GM23338 (cell line): ENCODE data around the gene CCDC150. TPM values are rescaled to one million over a fixed set of nuclear protein-coding genes. Genes with fewer than 3 reads are reported as not detected.

Source experiments
- ATAC-seq: fragments of 200-7000 bp; cut with Tn5 transposase; 3 replicates; pipeline ENCODE4 v1.9.1; 2020
- DNase-seq: peaks from one replicate; pipeline ENCODE4 v3.0.0-alpha.2; 2015; ENCODE audit warnings: low spot score
- H2AFZ ChIP-seq: fragments of 200-600 bp; sonication (generic); 2 replicates; pipeline ENCODE4 v1.8.0; 2016; ENCODE audit warnings: antibody characterized with exemption, mild to moderate bottlenecking, moderate library complexity
- H3F3A ChIP-seq: fragments of 200-600 bp; sonication (generic); replicated peaks from 2 replicates; pipeline ENCODE4 v1.8.0; 2017; ENCODE audit warnings: antibody characterized with exemption, mixed run types, low read depth
- H3K27ac ChIP-seq: fragments of 200-600 bp; sonication (generic); 2 replicates; pipeline ENCODE4 v1.6.1; 2016; ENCODE audit warnings: low read depth
- H3K27me3 ChIP-seq: fragments of 200-600 bp; sonication (generic); 2 replicates; pipeline ENCODE4 v1.8.0; 2016; ENCODE audit warnings: mild to moderate bottlenecking, mixed run types, moderate library complexity; ENCODE audit not compliant: insufficient read depth
- H3K36me3 ChIP-seq: fragments of 200-600 bp; sonication (generic); 2 replicates; pipeline ENCODE4 v1.8.0; 2016; ENCODE audit warnings: mild to moderate bottlenecking; ENCODE audit not compliant: insufficient read depth
- H3K4me1 ChIP-seq: fragments of 200-600 bp; sonication (generic); 2 replicates; pipeline ENCODE4 v1.8.0; 2016; ENCODE audit warnings: mild to moderate bottlenecking, moderate library complexity; ENCODE audit not compliant: insufficient read depth
- H3K4me2 ChIP-seq: fragments of 200-600 bp; sonication (generic); 2 replicates; pipeline ENCODE4 v1.7.1; 2017; ENCODE audit warnings: mixed run types
- H3K4me3 ChIP-seq: fragments of 200-600 bp; sonication (generic); 2 replicates; pipeline ENCODE4 v1.6.1; 2016; ENCODE audit warnings: mixed run types
- H3K79me2 ChIP-seq: fragments of 200-600 bp; sonication (generic); replicated peaks from 2 replicates; pipeline ENCODE4 v1.8.0; 2017; ENCODE audit warnings: mild to moderate bottlenecking; ENCODE audit not compliant: insufficient read depth
- H3K9me2 ChIP-seq: fragments of 200-600 bp; sonication (generic); 2 replicates; pipeline ENCODE4 v1.8.0; 2017; ENCODE audit not compliant: insufficient read depth
- H4K20me1 ChIP-seq: fragments of 200-600 bp; sonication (generic); replicated peaks from 2 replicates; pipeline ENCODE4 v1.8.0; 2017; ENCODE audit warnings: mild to moderate bottlenecking; ENCODE audit not compliant: insufficient read depth
- H3K27ac Mint-ChIP-seq: 2 replicates; pipeline ENCODE4 v1.8.0; 2020; ENCODE audit warnings: inconsistent platforms, mild to moderate bottlenecking, moderate library complexity, mixed read lengths
- H3K27me3 Mint-ChIP-seq: 3 replicates; pipeline ENCODE4 v1.8.0; 2022; ENCODE audit warnings: low read depth, mild to moderate bottlenecking, moderate library complexity, mixed read lengths, inconsistent platforms; ENCODE audit not compliant: insufficient read depth, poor library complexity
- H3K36me3 Mint-ChIP-seq: 3 replicates; pipeline ENCODE4 v1.8.0; 2021; ENCODE audit warnings: low read depth, mild to moderate bottlenecking, inconsistent platforms, moderate library complexity, mixed read lengths
- H3K4me1 Mint-ChIP-seq: 3 replicates; pipeline ENCODE4 v1.8.0; 2020; ENCODE audit warnings: mild to moderate bottlenecking, inconsistent platforms, mixed read lengths
- H3K4me3 Mint-ChIP-seq: 3 replicates; pipeline ENCODE4 v1.8.0; 2021; ENCODE audit warnings: moderate library complexity, mild to moderate bottlenecking, inconsistent platforms, mixed read lengths
- H3K9me3 Mint-ChIP-seq: 3 replicates; pipeline ENCODE4 v1.8.0; 2020; ENCODE audit warnings: moderate library complexity, mild to moderate bottlenecking, inconsistent platforms, mixed read lengths
- CREB1 ChIP-seq: fragments of 250-450 bp; sonication (Bioruptor Pico); IDR thresholded peaks from 2 replicates; pipeline ENCODE4 v1.5.0; 2020; ENCODE audit warnings: low read depth, mild to moderate bottlenecking, moderate library complexity
- CTCF ChIP-seq, 2 experiments: fragments of 200-600 bp in 1 of 2; sonication (generic) in 1 of 2; conservative IDR thresholded peaks; 2 replicates each; pipeline versions ENCODE4 v1.5.1 to v1.6.1; 2016 to 2017; ENCODE audit warnings: antibody characterized with exemption in 2 of 2, low read depth in 2 of 2, mild to moderate bottlenecking in 2 of 2, moderate library complexity in 1 of 2
- EZH2 ChIP-seq: fragments of 200-600 bp; sonication (generic); IDR thresholded peaks from one replicate; pipeline ENCODE4 v1.8.0; 2017; ENCODE audit warnings: antibody characterized with exemption, mild to moderate bottlenecking, low read depth; ENCODE audit not compliant: unreplicated experiment
- EZH2phosphoT487 ChIP-seq: fragments of 200-600 bp; sonication (generic); IDR thresholded peaks from one replicate; pipeline ENCODE4 v1.8.1; 2018; ENCODE audit warnings: antibody characterized with exemption; ENCODE audit not compliant: unreplicated experiment
- JUNB ChIP-seq: IDR thresholded peaks from one replicate; pipeline ENCODE4 v1.6.1; 2016; ENCODE audit warnings: antibody characterized with exemption; ENCODE audit not compliant: unreplicated experiment
- NANOG ChIP-seq: IDR thresholded peaks from 2 replicates; pipeline ENCODE4 v1.6.1; 2016; ENCODE audit warnings: antibody characterized with exemption, borderline replicate concordance
- POLR2AphosphoS5 ChIP-seq: IDR thresholded peaks from 2 replicates; pipeline ENCODE4 v1.6.1; 2016; ENCODE audit warnings: antibody characterized with exemption, low read depth
- REST ChIP-seq: IDR thresholded peaks from one replicate; pipeline ENCODE4 v1.6.1; 2018; ENCODE audit warnings: antibody characterized with exemption; ENCODE audit not compliant: unreplicated experiment
- STAT1 ChIP-seq: IDR thresholded peaks from one replicate; pipeline ENCODE4 v1.6.1; 2016; ENCODE audit warnings: antibody characterized with exemption; ENCODE audit not compliant: unreplicated experiment
- ZNF114 ChIP-seq: fragments of 250-450 bp; sonication (Bioruptor Pico); IDR thresholded peaks from 2 replicates; pipeline ENCODE4 v1.5.0; 2020; ENCODE audit warnings: mild to moderate bottlenecking, moderate library complexity
- ZNF331 ChIP-seq: fragments of 250-450 bp; sonication (Bioruptor Pico); IDR thresholded peaks from 2 replicates; pipeline ENCODE4 v1.5.0; 2020; ENCODE audit warnings: low read depth, mild to moderate bottlenecking, moderate library complexity
- ZNF462 ChIP-seq: fragments of 250-450 bp; sonication (Bioruptor Pico); IDR thresholded peaks from 2 replicates; pipeline ENCODE4 v1.5.0; 2020; ENCODE audit warnings: mild to moderate bottlenecking, moderate library complexity
- polyA plus RNA-seq: library from polyadenylated mRNA; unstranded; fragments of >200 nt; fragmentation: Nextera tagmentation; extraction: Ambion mirVana; gene quantifications from 2 replicates; pipeline ENCODE4 v1.2.1, GENCODE V29; 2016
- total RNA-seq: library from RNA; depleted of rRNA; stranded (reverse); fragments of >200 nt; shearing (Covaris generic); gene quantifications from 2 replicates; pipeline ENCODE4 v1.2.3, GENCODE V29; 2014
- TF ChIP-seq, protein P1 (sequence below): IDR thresholded peaks from 2 replicates; pipeline ENCODE4 v1.6.1; 2016; ENCODE audit warnings: antibody characterized with exemption

CCDC150 gene
- total and polyA plus RNA-seq, 2 experiments from 2014 or later = 56.3 to 68.3 TPM

DNA sequence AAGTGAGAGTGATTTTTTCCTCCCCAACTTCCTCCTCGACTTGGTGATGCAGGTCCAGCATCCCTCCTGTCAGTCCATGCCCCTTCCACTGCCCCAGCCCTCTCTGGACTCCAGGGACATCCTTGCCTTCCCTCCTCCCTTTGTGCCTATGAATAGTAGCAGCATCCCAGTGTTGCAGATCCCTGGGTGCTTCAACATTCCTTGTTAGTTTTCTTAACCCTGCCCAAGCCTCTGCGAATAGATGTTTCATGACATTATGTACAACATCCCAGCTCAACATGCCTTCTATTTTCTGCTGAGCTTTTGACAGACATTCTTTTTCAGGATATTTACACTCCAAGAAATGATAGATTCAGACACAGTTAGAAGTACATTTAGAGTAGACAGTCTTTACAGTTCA is 35.3 kb upstream of the CCDC150 start:
- no peak overlapping the region for H3K4me3 Mint-ChIP-seq

More for the DNA sequence above, 35.3 kb upstream of the CCDC150 start:
- Mint-ChIP-seq H3K4me1 (peaks cover 9% of the 10 kb centered on the region), H3K27ac (no peak overlapping the region), H3K9me3 (no peaks in the 10 kb centered on the region), H3K36me3 (no peaks in the 10 kb centered on the region), H3K27me3 (no peaks in the 10 kb centered on the region)
- Histone ChIP-seq H3K79me2 (no peaks in the 10 kb centered on the region), H3K4me2 (no peak overlapping the region), H3F3A (no peaks in the 10 kb centered on the region), H2AFZ (no peak overlapping the region), H3K27me3 (no peaks in the 10 kb centered on the region), H3K4me1 (peaks cover 5% of the 10 kb centered on the region; the same call in 1 of the 2 replicates), H3K27ac (no peak overlapping the region), H4K20me1 (no peaks in the 10 kb centered on the region), H3K36me3 (no peaks in the 10 kb centered on the region), H3K4me3 (no peak overlapping the region), H3K9me2 (0 out of 2 replicates have a peak, but pooled peaks cover 3% of the 10 kb centered on the region)
- TF ChIP-seq, protein P1, sequence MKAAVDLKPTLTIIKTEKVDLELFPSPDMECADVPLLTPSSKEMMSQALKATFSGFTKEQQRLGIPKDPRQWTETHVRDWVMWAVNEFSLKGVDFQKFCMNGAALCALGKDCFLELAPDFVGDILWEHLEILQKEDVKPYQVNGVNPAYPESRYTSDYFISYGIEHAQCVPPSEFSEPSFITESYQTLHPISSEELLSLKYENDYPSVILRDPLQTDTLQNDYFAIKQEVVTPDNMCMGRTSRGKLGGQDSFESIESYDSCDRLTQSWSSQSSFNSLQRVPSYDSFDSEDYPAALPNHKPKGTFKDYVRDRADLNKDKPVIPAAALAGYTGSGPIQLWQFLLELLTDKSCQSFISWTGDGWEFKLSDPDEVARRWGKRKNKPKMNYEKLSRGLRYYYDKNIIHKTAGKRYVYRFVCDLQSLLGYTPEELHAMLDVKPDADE = no peak
- no peak for TF ChIP-seq REST
- no peak for TF ChIP-seq ZNF462 (CRISPR knock-in tag)
- TF ChIP-seq ZNF331 (CRISPR knock-in tag) = no peak
- TF ChIP-seq CREB1 (CRISPR knock-in tag) = no peak
- TF ChIP-seq CTCF (conservative IDR thresholded peaks at IDR 0.05; ENCODE audit: low read depth in 2 of 2) = no peak
- TF ChIP-seq ZNF114 (CRISPR knock-in tag) = no peak
- no peak for TF ChIP-seq EZH2phosphoT487
- no peak for TF ChIP-seq EZH2
- no peak for TF ChIP-seq STAT1
- no peak for TF ChIP-seq POLR2AphosphoS5
- TF ChIP-seq NANOG = no peak
- no peak for TF ChIP-seq JUNB
- ATAC-seq = no peak; the same call in 2 of the 3 replicates
- DNase-seq = no peak
